GM18868 (cell line): ENCODE measurements around the gene DDAH1.

Experiments
- ATAC-seq: cut with Tn5 transposase; IDR thresholded peaks from one replicate; pipeline ENCODE4 v1.9.1; 2021; ENCODE audit warnings: mild to moderate bottlenecking, moderate library complexity; ENCODE audit not compliant: unreplicated experiment

DDAH1 gene

DNA sequence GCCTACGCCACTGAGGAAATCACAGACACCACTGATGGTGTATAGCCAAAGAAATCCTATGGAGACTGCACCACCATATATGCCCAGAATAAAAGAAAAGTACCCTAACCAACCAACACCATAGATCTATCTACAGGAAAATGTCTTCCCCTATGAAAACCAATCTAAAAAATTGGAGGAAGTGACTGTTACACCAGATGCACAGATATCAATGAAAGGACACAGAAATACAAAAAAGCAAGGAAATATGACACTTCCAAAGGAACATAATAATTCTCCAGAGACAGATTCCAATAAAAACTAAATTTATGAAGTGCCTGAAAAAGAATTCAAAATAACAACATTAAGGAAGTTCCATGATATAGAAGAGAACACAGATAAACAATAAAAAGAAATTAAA is 131.8 kb downstream of the DDAH1 start:
- no peak for ATAC-seq

DNA sequence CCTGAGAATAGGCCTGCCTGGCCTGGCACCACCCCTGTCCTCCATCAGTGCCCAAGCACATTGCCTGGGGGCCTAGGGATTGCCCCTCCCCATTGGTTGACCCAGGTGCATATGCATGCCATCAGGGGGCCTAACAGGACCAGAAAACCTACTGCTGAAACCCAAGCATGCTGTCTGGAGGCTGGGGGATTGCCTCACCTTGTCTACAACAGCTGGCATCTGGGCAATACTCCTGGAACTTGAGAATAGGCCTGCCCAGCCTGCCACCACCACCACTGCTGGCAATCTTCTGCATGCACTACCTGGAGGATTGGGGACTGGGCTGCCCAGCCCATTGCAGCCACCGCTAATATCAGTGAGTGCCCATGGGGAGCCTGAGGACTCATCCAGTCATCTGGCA is 132.4 kb downstream of the DDAH1 start:
- no peak for ATAC-seq

DNA sequence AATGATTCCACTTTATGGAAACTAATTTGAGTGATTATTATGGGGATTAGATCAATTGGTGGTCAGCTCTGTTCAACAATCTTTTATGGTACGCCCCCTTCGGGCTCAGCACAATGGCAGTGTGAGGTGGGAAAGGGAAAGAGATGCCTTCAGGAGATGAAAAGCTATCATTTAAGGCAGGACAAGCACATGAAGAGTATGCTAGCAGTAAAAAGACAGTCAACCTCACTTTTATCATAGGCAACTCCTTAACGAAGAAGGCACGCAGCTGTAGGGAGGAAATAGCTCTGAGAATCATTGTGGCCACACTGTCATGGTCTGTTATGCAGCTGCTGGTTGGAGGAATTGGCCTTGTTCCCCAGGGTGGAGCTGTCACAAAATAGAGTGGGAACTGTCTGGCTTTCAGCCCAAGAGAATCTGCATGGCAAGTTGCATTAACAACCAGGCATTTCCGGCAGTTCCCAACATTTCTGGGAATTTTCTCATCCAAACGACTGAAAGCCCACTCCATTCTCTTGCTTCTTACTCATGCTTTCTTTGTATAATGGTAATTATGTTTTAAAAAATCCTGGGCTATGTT is 134.2 kb downstream of the DDAH1 start:
- ATAC-seq, result peak; percentile 66

DNA sequence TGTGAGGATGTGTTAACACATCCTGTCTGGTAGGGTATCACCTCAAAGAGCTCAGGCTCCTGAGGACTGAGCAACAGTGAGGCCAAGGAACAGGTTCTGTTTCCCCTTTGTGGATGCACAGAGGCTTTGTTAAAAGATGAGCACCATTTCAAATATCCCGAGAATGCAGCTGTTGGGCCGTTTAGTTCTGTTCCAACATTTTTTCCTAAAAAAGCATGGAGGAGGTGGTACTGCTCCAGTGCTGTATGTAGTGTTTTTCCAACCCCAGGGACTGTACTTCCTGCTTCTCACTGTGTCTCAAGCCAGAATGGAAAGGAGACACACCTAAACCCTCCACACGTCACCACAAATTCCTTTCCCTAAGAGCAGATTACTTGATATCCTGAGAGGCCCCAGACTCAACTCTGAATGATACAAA is 134.7 kb downstream of the DDAH1 start:
- no peak for ATAC-seq

- no peak for ATAC-seq
These were observed 136.1 kb downstream of the DDAH1 start for GRCh38 chr1:85328713-85329397.

DNA sequence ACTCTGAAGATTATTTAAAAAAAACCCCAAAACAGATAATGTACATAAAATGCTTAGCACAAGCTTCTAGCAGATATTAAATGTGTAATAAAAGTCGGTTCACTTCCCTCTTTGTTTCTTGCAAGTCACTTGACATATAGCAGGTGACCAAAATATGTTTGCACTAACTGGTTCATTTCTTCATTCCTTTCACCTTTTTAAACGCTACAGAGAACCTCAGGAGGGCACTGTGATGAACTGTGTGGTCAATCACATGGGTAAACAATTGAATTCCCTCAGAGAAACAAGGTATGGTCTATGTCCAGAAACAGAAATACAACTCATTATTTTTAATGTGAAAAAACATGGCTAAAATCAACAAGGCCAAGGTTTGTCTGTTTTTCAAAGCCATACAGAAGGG is 137.2 kb downstream of the DDAH1 start:
- ATAC-seq, result no peak

DNA sequence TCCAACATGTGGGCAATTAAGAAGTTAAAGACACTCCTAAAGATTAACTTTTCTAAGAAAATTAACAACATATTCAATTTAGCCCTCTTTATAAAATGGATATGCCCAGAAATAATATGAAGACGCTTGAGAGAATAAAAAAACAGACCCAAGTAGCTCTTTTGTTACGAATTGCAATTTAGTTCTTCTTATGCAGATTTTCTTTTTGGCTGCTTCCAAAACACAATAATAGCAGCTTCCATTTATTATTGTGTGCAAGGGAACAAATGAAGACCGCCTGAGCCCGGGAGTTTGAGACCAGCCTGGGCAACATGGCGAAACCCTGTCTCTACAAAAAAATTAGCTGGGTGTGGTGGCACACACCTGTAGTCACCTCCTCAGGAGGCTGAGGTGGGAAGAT is 138.1 kb downstream of the DDAH1 start:
- ATAC-seq, result no peak

- ATAC-seq, result no peak
These were observed 138.6 kb downstream of the DDAH1 start for GRCh38 chr1:85326336-85326735.

DNA sequence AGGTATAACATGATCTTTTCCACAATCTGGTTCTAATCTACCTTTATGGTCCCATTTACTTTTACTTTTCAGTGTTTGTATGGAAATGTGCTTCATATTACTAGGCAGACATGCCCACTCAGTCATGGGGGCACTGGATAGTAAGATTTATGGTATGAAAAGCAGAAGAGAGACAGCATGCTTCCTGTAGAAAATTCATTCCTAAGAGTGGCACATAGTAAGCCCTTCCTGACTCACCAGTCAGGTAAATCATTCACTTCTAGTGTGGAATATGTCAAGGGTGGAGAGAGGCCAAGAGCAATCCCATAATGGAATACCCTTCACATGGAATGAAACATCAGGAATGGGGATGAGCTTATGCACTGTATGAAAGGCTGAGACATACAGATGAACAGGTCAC is 139.0 kb downstream of the DDAH1 start:
- no peak for ATAC-seq

GRCh38 chr1:85323770-85324169 is 141.2 kb downstream of the DDAH1 start:
- ATAC-seq, result no peak

DNA sequence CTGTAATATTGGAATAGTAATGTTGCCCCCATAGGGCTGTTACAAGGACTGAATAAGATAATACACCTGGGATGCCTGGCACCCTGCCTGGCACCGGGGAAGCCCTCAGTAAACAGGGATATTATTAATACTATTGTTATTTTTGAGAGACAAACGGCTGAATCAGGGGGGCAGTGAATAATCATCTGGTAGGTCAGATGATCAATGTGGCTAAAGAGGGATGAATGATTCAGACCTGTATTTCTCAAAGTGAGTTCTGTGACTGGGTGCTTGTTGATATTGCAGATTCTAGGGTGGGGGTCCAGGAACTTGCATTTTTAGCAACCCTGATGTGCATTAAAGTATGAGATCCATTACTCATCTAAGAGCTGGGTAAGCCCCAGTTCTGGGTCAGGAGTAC is 142.3 kb downstream of the DDAH1 start:
- no peak for ATAC-seq

GRCh38 chr1:85321237-85321964 is 143.6 kb downstream of the DDAH1 start:
- peak; percentile 78 for ATAC-seq

- peak; percentile 49 for ATAC-seq
These were observed 144.4 kb downstream of the DDAH1 start for GRCh38 chr1:85320371-85321131.

GRCh38 chr1:85319931-85320330 is 145.0 kb downstream of the DDAH1 start:
- ATAC-seq, result no peak

- ATAC-seq, result no peak
These were observed 145.5 kb downstream of the DDAH1 start for GRCh38 chr1:85319491-85319890.

- no peak for ATAC-seq
These were observed 146.7 kb downstream of the DDAH1 start for GRCh38 chr1:85318217-85318616.

- ATAC-seq, result no peak
These were observed 147.4 kb downstream of the DDAH1 start for GRCh38 chr1:85317560-85317959.

GRCh38 chr1:85316321-85316720 is 148.6 kb downstream of the DDAH1 start:
- no peak for ATAC-seq

DNA sequence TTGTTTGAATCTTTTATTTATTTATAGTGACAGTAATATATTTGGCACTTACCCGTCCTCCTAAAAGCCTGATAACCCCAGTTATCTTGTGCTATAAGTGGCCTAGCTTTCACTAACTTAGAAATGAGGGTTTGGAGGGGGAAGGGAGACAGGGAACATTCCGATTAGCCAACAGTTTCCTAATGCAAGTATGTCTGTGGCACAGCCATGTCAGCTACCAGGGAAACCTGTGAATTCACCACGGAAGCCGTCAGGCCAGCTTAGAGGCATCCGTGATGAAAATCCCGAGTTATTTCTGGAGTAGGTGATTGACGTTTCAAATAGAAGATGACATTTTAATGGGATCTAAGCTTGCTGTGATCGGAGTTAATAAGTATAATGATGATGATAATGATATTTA is 149.2 kb downstream of the DDAH1 start:
- no peak for ATAC-seq

DNA sequence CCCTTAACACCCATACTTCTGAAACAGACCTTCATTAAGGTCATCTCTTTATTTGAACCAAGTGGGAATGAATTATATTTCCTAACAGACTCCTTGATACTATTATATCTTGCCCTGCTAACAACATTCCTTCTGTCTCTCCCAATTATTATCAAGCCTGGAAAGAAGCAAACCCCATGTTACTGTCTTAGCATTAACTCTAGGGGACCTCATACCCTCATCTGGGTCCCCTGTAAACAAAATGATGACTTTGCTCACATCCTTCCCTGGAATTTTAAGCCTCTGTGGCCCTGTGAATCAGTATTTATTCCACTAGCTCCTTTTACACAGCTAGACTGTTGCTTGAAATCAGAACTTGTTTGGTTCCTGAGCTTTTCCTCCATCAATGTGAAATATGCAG is 150.2 kb downstream of the DDAH1 start:
- no peak for ATAC-seq

DNA sequence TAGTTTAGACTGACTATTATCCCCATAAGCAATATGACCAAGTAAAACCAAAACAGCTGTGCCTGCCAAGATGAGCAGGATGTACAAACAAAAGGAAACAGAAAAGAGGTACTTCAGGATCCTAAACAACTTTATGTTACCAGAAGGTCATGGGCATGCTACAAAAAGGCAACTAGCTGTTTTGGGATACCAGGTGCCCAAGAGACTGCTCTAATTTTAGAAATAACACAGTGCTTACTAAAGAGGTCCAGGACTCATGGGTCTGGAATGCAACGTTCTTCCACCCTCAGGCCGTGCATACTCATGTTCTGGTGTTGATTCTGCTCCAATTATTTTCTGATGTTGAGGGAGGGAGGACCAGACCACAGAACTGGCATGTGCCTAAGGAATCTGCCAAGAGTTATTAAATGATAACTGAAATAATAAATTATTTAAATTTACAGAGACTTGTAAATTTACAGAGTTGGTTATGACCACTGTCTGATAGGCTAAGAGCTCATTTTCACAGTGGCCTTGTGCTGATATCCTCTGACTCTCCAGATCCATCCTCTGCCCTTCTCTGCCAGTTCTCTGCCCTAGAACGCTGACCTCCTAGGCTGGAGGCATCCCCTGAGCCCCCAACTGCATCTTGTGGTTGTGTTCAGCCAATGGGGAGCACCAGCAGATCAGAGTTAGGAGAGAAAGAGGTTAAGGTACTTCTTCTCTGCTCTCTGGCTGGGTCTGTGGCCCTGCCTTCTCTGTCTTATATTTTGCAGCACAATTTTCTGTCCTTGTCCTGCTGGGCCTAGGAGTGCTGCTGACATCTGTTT is 150.9 kb downstream of the DDAH1 start:
- no peak for ATAC-seq
